ENCODE measurements around the gene PPP1R15A.
A peak's percentile ranks its signal among the peaks of the same experiment; 100 is the strongest.

Gene PPP1R15A

GRCh38 chr19:48841571-48841970 lies 30.6 kb upstream of the PPP1R15A start:
- Histone ChIP-seq H2BK12ac (ENCODE audit: low read length) (no peak overlapping the region), H3K27me3 (ENCODE audit: control insufficient read depth in 3 of 3, insufficient read depth in 3 of 3, low read depth in 1 of 3, low read length in 3 of 3) (no peaks in the 10 kb centered on the region), H4K8ac (ENCODE audit: low read depth, low read length) (no peak overlapping the region), H3K9ac (ENCODE audit: low read depth, low read length, poor library complexity) (no peak overlapping the region), H2AK5ac (ENCODE audit: low read depth, low read length) (no peak overlapping the region), H3K9me3 (replicated peaks in 1 of 2; ENCODE audit: control insufficient read depth in 2 of 2, insufficient read depth in 1 of 2, low read depth in 1 of 2, low read length in 2 of 2) (peaks cover 0 to 3% of the 10 kb centered on the region in 2 donors), H3K14ac (ENCODE audit: low read length) (no peak overlapping the region), H3K27ac (replicated peaks; ENCODE audit: low read length) (no peak overlapping the region), H3K4me3 (ENCODE audit: low read length in 2 of 2) (no peak overlapping the region), H3K4ac (ENCODE audit: low read length) (no peak overlapping the region), H2BK5ac (ENCODE audit: low read length) (no peak overlapping the region), H3K4me2 (ENCODE audit: insufficient read depth, low read length, poor library complexity, severe bottlenecking) (no peak overlapping the region), H3K79me1 (ENCODE audit: low read depth, low read length) (no peaks in the 10 kb centered on the region), H2BK15ac (ENCODE audit: low read length) (no peak overlapping the region), H2BK120ac (ENCODE audit: low read depth, low read length) (no peak overlapping the region), H3K18ac (ENCODE audit: low read length) (no peak overlapping the region), H4K91ac (ENCODE audit: low read depth, low read length, poor library complexity) (no peak overlapping the region), H2AFZ (ENCODE audit: low read length) (no peak overlapping the region), H3K23ac (ENCODE audit: low read depth, low read length, poor library complexity) (no peak overlapping the region), H3K36me3 (replicated peaks in 1 of 2; ENCODE audit: control insufficient read depth in 2 of 2, insufficient read depth in 2 of 2, low read length in 2 of 2) (peaks cover 11 to 38% of the 10 kb centered on the region in 2 donors), H3K4me1 (ENCODE audit: control insufficient read depth in 2 of 2, insufficient read depth in 1 of 2, low read depth in 1 of 2, low read length in 2 of 2) (peaks cover 0 to 4% of the 10 kb centered on the region in 2 donors)
- WGBS, 2 donors (ENCODE audit: extremely low coverage in 2 of 2, insufficient read length in 2 of 2, insufficient replicate concordance in 1 of 2) = no CpG with 5 or more reads among the region's 6 CpGs
- no peak for DNase-seq (ENCODE audit: low spot score)

- Histone ChIP-seq H2BK120ac (ENCODE audit: low read depth, low read length) (no peak overlapping the region), H3K14ac (ENCODE audit: low read length) (no peak overlapping the region), H3K18ac (ENCODE audit: low read length) (no peak overlapping the region), H3K36me3 (replicated peaks in 1 of 2; ENCODE audit: control insufficient read depth in 2 of 2, insufficient read depth in 2 of 2, low read length in 2 of 2) (peaks cover 13 to 43% of the 10 kb centered on the region in 2 donors), H4K8ac (ENCODE audit: low read depth, low read length) (no peak overlapping the region), H4K91ac (ENCODE audit: low read depth, low read length, poor library complexity) (no peak overlapping the region), H2BK12ac (ENCODE audit: low read length) (no peak overlapping the region), H2BK15ac (ENCODE audit: low read length) (no peak overlapping the region), H3K9ac (ENCODE audit: low read depth, low read length, poor library complexity) (no peak overlapping the region), H3K79me1 (ENCODE audit: low read depth, low read length) (no peaks in the 10 kb centered on the region), H2BK5ac (ENCODE audit: low read length) (no peak overlapping the region), H3K4me1 (ENCODE audit: control insufficient read depth in 2 of 2, insufficient read depth in 1 of 2, low read depth in 1 of 2, low read length in 2 of 2) (peaks cover 0 to 3% of the 10 kb centered on the region in 2 donors), H2AK5ac (ENCODE audit: low read depth, low read length) (no peak overlapping the region), H3K9me3 (replicated peaks in 1 of 2; ENCODE audit: control insufficient read depth in 2 of 2, insufficient read depth in 1 of 2, low read depth in 1 of 2, low read length in 2 of 2) (peaks cover 0 to 3% of the 10 kb centered on the region in 2 donors), H2AFZ (ENCODE audit: low read length) (no peak overlapping the region), H3K4ac (ENCODE audit: low read length) (no peak overlapping the region), H3K27me3 (ENCODE audit: control insufficient read depth in 3 of 3, insufficient read depth in 3 of 3, low read depth in 1 of 3, low read length in 3 of 3) (no peaks in the 10 kb centered on the region), H3K27ac (replicated peaks; ENCODE audit: low read length) (no peak overlapping the region), H3K4me3 (ENCODE audit: low read length in 2 of 2) (no peak overlapping the region), H3K4me2 (ENCODE audit: insufficient read depth, low read length, poor library complexity, severe bottlenecking) (no peak overlapping the region), H3K23ac (ENCODE audit: low read depth, low read length, poor library complexity) (no peak overlapping the region)
- WGBS, 2 donors (ENCODE audit: extremely low coverage in 2 of 2, insufficient read length in 2 of 2, insufficient replicate concordance in 1 of 2) = no CpG with 5 or more reads among the region's 2 CpGs
- peak; percentile 81 for DNase-seq (ENCODE audit: low spot score)
Measured at GRCh38 chr19:48842789-48843162, 29.4 kb upstream of the PPP1R15A start.

GRCh38 chr19:48844472-48844871 lies 27.7 kb upstream of the PPP1R15A start:
- Histone ChIP-seq H3K9ac (ENCODE audit: low read depth, low read length, poor library complexity) (no peak overlapping the region), H4K8ac (ENCODE audit: low read depth, low read length) (no peak overlapping the region), H2BK120ac (ENCODE audit: low read depth, low read length) (no peak overlapping the region), H3K79me1 (ENCODE audit: low read depth, low read length) (no peaks in the 10 kb centered on the region), H3K36me3 (replicated peaks in 1 of 2; ENCODE audit: control insufficient read depth in 2 of 2, insufficient read depth in 2 of 2, low read length in 2 of 2) (peaks cover 9 to 41% of the 10 kb centered on the region in 2 donors), H3K23ac (ENCODE audit: low read depth, low read length, poor library complexity) (no peak overlapping the region), H2BK12ac (ENCODE audit: low read length) (no peak overlapping the region), H3K9me3 (replicated peaks in 1 of 2; ENCODE audit: control insufficient read depth in 2 of 2, insufficient read depth in 1 of 2, low read depth in 1 of 2, low read length in 2 of 2) (no peaks in the 10 kb centered on the region), H3K4ac (ENCODE audit: low read length) (no peak overlapping the region), H3K4me3 (ENCODE audit: low read length in 2 of 2) (no peak overlapping the region), H3K27me3 (ENCODE audit: control insufficient read depth in 3 of 3, insufficient read depth in 3 of 3, low read depth in 1 of 3, low read length in 3 of 3) (no peaks in the 10 kb centered on the region), H3K4me1 (ENCODE audit: control insufficient read depth in 2 of 2, insufficient read depth in 1 of 2, low read depth in 1 of 2, low read length in 2 of 2) (no peaks in the 10 kb centered on the region), H3K27ac (replicated peaks; ENCODE audit: low read length) (no peak overlapping the region), H2AK5ac (ENCODE audit: low read depth, low read length) (no peak overlapping the region), H4K91ac (ENCODE audit: low read depth, low read length, poor library complexity) (no peak overlapping the region), H3K4me2 (ENCODE audit: insufficient read depth, low read length, poor library complexity, severe bottlenecking) (no peak overlapping the region), H2BK5ac (ENCODE audit: low read length) (no peak overlapping the region), H2AFZ (ENCODE audit: low read length) (no peak overlapping the region), H2BK15ac (ENCODE audit: low read length) (no peak overlapping the region), H3K14ac (ENCODE audit: low read length) (no peak overlapping the region), H3K18ac (ENCODE audit: low read length) (no peak overlapping the region)
- no peak for DNase-seq (ENCODE audit: low spot score)
- WGBS, 2 donors (ENCODE audit: extremely low coverage in 2 of 2, insufficient read length in 2 of 2, insufficient replicate concordance in 1 of 2) = no CpG with 5 or more reads among the region's 2 CpGs

GRCh38 chr19:48845384-48845783 lies 26.8 kb upstream of the PPP1R15A start:
- no peak overlapping the region for H2BK5ac ChIP-seq (ENCODE audit: low read length)
- H3K9me3 ChIP-seq (replicated peaks in 1 of 2; ENCODE audit: control insufficient read depth in 2 of 2, insufficient read depth in 1 of 2, low read depth in 1 of 2, low read length in 2 of 2) = no peaks in the 10 kb centered on the region
- no peak overlapping the region for H3K4me3 ChIP-seq (ENCODE audit: low read length in 2 of 2)
- H3K23ac ChIP-seq (ENCODE audit: low read depth, low read length, poor library complexity) = no peak overlapping the region
- no peak overlapping the region for H2AFZ ChIP-seq (ENCODE audit: low read length)
- no peaks in the 10 kb centered on the region for H3K4me1 ChIP-seq (ENCODE audit: control insufficient read depth in 2 of 2, insufficient read depth in 1 of 2, low read depth in 1 of 2, low read length in 2 of 2)
- no peak overlapping the region for H4K91ac ChIP-seq (ENCODE audit: low read depth, low read length, poor library complexity)
- H3K79me1 ChIP-seq (ENCODE audit: low read depth, low read length) = no peaks in the 10 kb centered on the region
- no peak overlapping the region for H2AK5ac ChIP-seq (ENCODE audit: low read depth, low read length)
- H3K14ac ChIP-seq (ENCODE audit: low read length) = no peak overlapping the region
- no peaks in the 10 kb centered on the region for H3K27me3 ChIP-seq (ENCODE audit: control insufficient read depth in 3 of 3, insufficient read depth in 3 of 3, low read depth in 1 of 3, low read length in 3 of 3)
- H3K9ac ChIP-seq (ENCODE audit: low read depth, low read length, poor library complexity) = no peak overlapping the region
- H2BK12ac ChIP-seq (ENCODE audit: low read length) = no peak overlapping the region
- DNase-seq (ENCODE audit: low spot score) = no peak
- H4K8ac ChIP-seq (ENCODE audit: low read depth, low read length) = no peak overlapping the region
- no peak overlapping the region for H3K18ac ChIP-seq (ENCODE audit: low read length)
- H3K27ac ChIP-seq (replicated peaks; ENCODE audit: low read length) = no peak overlapping the region
- no CpG with 5 or more reads among the region's 15 CpGs for WGBS, 2 donors (ENCODE audit: extremely low coverage in 2 of 2, insufficient read length in 2 of 2, insufficient replicate concordance in 1 of 2)
- no peak overlapping the region for H3K4ac ChIP-seq (ENCODE audit: low read length)
- H3K4me2 ChIP-seq (ENCODE audit: insufficient read depth, low read length, poor library complexity, severe bottlenecking) = no peak overlapping the region
- H2BK120ac ChIP-seq (ENCODE audit: low read depth, low read length) = no peak overlapping the region
- no peak overlapping the region for H2BK15ac ChIP-seq (ENCODE audit: low read length)
- H3K36me3 ChIP-seq (replicated peaks in 1 of 2; ENCODE audit: control insufficient read depth in 2 of 2, insufficient read depth in 2 of 2, low read length in 2 of 2) = peaks cover 9 to 39% of the 10 kb centered on the region in 2 donors

Measured in neuronal stem cell (in vitro differentiated cells).